Fibroblast of villous mesenchyme (primary cell): Measurements from ENCODE around the gene SLC13A4. TPM values are rescaled to one million over a fixed set of nuclear protein-coding genes. Genes with fewer than 3 reads are reported as not detected.
"Not testable (repeated sequence)": the region's sequence is repeated elsewhere in the genome, so short reads cannot be mapped to it uniquely, and the experiment has no call there.

ENCODE experiments used
- DNase-seq: peaks from one replicate; pipeline ENCODE4 v3.0.0-alpha.2; 2010; ENCODE audit warnings: low read depth
- H3K4me3 ChIP-seq: 2 replicates; pipeline ENCODE4 v1.5.1; 2011; ENCODE audit warnings: low read depth, mild to moderate bottlenecking, low read length
- CTCF ChIP-seq: IDR thresholded peaks from 2 replicates; pipeline ENCODE4 v1.5.1; 2012; ENCODE audit warnings: low read depth, mild to moderate bottlenecking, low read length; ENCODE audit not compliant: insufficient read depth
- total RNA-seq: library from RNA; depleted of rRNA; stranded (reverse); fragments of >200 nt; gene quantifications from 2 replicates; pipeline ENCODE4 v1.2.3, GENCODE V29; 2012

Gene SLC13A4
- total RNA-seq, 1 donor, result not detected

- TF ChIP-seq CTCF, result no peak
- H3K4me3 ChIP-seq, result no peak overlapping the region
- no peak for DNase-seq
Observed at GRCh38 chr7:135742371-135742770, 14.4 kb upstream of the SLC13A4 start.

GRCh38 chr7:135741905-135742304, 13.9 kb upstream of the SLC13A4 start:
- no peak for DNase-seq
- no peak overlapping the region for H3K4me3 ChIP-seq
- TF ChIP-seq CTCF, result no peak

GRCh38 chr7:135740889-135741288, 12.9 kb upstream of the SLC13A4 start:
- no peak for TF ChIP-seq CTCF
- no peak overlapping the region for H3K4me3 ChIP-seq
- DNase-seq, result no peak

- not testable (repeated sequence) for DNase-seq, H3K4me3 ChIP-seq
Observed at GRCh38 chr7:135737306-135737647, 9.3 kb upstream of the SLC13A4 start.

- no peak for TF ChIP-seq CTCF
- DNase-seq, result no peak
- no peak overlapping the region for H3K4me3 ChIP-seq
Observed at GRCh38 chr7:135736586-135737305, 8.8 kb upstream of the SLC13A4 start.

GRCh38 chr7:135734343-135734689, 6.3 kb upstream of the SLC13A4 start:
- TF ChIP-seq CTCF, result no peak
- no peak for DNase-seq
- no peak overlapping the region for H3K4me3 ChIP-seq

GRCh38 chr7:135733603-135734342, 5.8 kb upstream of the SLC13A4 start:
- TF ChIP-seq CTCF, result no peak
- no peak for DNase-seq

More at GRCh38 chr7:135733603-135734342, 5.8 kb upstream of the SLC13A4 start:
- H3K4me3 ChIP-seq, result no peak overlapping the region
